Dedifferentiated amniotic fluid mesenchymal stem cell (primary cell): ENCODE results near the gene CCDC71.
A peak's percentile ranks its signal among the peaks of the same experiment; 100 is the strongest.

Experiments used
- DNase-seq: peaks from one replicate; pipeline ENCODE4 v3.0.0-alpha.2; 2016; ENCODE audit errors: extremely low spot score

CCDC71 gene

DNA sequence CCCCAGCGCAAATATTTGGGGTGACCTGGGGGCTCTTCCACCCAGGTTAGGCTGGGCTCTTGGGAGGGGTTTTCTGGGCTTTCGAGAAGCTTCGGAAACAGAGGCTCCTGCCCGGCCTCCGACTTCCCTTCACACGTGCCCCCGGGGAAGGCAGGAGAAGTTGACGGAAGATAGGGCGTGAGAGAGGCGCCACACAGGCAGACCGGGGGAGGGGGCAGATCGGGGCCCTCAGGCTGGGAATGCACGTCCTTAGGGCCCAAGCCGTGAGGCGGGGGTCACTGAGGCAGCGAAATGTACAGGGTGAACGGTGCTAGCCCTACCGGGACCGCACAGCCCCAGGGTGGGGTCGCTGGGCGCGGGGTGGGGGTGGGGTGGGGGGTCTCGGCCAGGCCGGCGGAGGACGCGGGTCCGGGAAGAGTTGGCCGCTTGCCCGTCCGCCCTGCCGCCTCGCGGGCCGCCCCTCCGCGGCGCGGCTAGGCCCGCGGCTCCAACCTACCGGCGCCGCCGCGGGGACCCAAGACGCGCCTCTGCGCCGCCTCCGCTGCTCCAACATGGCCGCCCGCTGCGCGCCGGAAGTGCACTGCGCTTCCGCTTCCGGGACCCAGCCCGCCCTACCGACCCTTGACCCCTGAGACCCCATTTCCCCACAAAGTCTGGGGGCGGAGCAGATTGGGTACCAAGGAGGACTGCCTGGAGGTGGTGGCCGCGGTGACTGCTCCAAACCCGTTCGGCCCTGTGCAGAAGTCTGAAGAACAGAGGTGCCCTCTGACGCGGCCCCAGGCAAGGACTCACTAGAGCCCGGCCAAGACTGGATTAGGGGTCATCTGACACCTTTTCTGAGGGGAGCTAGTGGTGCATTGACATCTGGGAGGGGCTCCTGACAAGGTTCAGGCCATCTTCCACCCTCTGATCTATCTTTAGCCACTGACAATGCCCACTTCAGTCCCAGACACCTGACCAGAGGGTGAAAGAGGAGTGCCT is at the start of gene CCDC71:
Gene CCDC71, minus strand, starts transcription at position 561 of the 981 bp plus-strand sequence. CDS start 2,123 bp downstream, outside the sequence.
- DNase-seq = peak; percentile 42

DNA sequence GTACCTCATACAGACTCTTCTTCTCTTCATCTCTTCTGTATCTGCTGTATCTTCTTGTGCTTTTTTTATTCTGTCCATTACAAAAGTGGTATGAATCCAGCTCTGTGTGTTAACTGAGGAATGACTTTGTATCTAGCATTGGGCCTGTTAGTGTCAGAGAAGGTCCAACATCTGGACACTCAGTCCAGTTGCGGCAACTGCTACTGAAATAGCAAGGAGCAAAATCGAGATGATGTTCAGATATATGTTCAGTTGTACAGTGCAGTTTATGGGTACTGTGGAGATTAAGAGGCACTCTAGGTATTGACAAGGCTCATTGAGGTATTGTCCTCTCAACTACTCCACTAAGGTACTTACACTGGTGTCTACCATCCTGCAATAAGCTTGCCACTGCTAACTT is 47.9 kb upstream of the CCDC71 start:
- DNase-seq = no peak

DNA sequence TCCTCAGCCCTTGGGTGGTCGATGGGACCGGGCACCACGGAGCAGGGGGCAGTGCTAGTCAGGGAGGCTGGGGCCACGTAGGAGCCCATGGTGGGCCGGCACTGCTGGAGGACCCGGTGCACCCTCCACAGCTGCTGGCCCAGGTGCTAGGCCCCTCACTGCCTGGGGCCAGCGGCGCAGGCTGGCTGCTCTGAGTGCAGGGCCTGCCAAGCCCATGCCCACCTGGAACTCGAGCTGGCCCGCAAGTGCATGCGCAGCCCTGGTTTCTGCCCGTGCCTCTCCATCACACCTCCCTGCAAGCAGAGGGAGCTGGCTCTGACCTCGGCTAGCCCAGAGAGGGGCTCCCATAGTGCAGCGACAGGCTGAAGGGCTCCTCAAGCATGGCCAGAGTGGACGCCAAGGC is 47.4 kb upstream of the CCDC71 start:
- DNase-seq = no peak

DNA sequence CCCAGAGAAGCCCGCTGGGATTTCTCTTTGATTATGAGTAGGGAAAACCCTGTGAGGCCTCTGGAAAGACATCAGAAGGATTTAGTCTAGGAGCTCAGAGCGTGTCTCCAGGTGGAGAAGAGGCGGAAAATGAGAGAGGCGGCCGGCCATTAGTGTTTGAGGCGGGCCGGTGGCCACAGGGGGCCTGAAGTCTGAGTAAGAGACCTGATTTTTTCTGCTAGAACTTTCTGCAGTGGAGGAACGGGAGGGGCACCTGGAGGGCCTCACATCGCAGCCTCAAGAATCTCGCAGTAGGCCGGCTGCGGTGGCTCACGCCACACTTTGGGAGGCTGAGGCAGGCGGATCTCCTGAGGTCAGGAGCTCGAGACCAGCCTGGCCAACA is 33.8 kb upstream of the CCDC71 start:
- DNase-seq = no peak

DNA sequence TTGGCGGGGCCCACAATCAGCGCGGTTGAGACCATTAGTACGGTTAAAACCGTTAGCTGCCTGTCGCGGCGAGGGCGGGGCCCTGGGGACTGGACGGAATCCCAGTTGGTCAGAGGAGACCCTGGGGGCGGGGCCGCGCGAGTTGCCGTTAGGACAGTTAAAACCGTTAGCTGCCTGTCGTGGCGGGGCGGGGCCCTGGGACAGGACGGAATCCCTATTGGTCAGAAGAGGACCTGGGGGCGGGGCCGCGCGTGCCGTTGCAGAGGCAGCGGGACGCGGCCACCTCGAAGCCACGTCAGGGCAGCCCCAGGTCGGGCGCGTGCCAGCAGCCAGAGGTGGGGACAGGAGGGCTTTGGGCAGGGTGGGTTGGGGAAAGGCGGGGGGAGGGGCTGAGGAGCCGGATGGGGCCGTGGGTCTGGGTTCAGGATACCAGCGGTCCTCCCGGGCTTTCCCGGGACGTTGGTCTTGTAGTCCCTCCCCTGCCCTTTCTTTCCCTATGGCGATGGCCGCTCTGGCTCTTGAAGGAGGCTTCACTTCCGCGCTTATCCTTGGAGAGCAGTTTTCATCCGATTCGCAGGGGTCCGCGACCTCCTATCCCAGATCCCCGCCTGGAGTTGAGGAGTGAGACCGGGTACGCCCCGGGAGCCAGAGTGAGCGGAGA is 33.2 kb upstream of the CCDC71 start:
- no peak for DNase-seq

DNA sequence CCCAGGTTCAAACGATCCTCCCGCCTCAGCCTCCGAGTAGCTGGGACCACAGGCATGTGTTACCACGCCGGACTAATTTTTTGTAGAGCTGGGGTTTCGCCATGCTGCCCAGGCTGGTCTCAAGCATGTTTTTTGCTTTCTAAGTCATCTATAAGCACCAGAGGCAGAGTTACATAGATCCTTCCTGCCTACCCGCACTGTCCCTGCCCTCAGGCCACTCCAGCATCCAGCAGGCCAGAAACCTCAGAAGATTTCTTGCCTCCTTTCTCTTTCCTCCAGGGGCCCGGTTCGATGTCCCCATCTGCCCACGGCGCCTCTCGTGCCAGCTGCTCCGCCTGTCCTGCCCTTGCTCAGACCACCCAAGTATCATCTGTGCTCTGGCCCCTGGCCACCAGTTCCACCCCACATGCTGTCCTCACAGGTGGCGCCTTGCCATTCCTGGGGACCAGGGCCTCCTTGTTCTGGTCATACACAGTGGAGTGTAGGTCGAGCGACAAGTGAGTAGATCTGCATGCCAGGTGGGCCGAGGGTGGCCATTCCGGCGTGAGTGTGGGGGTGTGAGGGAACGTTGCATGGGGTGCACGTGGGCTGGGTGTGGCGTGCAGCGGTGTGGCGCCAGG is 32.6 kb upstream of the CCDC71 start:
- no peak for DNase-seq

DNA sequence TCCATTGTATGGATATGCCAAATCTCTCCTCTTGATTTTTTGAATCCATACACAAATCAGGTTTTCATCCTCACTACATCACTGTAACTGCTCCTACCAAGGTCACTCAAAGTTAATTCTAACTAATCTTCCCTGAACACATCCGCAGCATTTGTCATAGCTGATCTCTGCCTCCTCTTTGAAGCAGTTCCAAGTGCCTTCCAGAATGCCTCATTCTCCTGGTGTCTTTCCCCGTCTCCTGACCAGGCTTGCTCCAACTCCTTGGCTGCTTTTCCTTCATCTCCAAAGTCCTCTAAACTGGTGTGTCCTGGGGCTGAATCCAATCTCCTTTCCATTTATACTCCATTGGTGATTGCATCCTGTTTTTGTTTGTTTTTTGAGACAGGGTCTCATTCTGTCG is 32.0 kb upstream of the CCDC71 start:
- no peak for DNase-seq

DNA sequence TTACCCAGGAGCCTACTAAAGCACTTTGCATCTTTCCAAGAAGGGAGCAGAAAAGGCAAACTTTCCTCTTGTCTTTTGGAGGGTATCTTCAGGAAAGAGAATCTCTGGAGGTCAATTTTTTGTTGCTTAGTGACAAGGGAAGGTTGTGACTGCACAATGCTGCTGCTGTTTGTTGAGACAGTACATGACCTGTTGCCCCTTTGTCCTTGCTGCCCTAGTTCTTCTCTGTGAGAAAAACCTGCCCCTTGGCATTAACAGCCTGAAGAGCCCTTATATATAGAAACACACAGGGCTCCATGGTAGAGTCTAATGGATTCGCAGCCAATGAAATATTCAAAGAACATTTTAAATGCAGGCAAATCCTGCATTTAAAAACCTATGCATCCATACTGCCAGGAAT is 25.6 kb upstream of the CCDC71 start:
- no peak for DNase-seq

DNA sequence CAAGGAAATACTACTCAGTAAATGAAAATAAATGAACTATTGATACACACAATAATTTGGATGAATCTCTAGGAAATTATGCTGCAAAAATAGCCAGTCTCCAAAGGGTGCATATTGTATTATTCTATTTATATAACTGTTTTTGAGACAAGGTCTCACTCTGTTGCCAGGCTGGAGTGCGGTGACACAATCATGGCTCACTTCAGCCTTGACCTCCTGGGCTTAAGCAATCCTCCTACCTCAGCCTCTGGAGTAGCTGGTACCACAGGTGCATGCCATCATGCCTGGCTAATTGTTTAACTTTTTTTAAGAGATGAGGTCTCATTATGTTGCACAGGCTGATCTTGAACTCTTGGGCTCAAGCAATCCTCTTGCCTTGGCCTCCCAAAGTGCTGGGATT is 17.7 kb upstream of the CCDC71 start:
- DNase-seq = no peak

DNA sequence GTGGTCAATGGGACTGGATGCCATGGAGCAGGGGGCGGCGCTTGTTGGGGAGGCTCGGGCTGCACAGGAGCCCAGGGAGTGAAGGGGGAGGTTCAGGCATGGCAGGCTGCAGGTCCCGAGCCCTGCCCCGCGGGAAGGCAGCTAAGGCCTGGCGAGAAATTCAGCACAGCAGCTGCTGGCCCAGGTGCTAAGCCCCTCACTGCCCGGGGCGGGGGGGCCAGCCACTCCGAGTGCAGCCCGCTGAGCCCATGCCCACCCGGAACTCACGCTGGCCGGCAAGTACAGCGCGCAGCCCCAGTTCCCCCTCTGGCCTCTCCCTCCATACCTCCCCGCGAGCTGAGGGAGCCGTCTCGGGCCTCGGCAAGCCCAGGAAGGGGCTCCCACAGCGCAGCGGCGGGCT is 16.6 kb upstream of the CCDC71 start:
- no peak for DNase-seq

DNA sequence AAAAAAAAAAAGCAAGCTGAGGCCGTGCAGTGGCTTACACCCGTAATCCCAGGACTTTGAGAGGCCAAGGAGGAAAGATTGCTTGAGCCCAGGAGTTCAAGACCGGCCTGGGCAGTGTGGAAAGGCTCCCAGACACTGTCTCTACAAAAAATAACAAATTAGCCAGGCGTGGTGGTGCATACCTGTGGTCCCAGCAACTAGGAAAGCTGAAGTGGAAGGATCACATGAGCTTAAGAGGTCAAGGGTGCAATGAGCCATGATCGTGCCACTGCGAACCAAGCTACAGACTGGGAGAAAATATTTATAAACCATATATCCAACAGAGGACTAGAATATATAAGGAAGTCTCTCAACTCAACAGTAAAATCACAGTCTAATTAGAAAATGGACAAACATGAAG is 15.2 kb upstream of the CCDC71 start:
- no peak for DNase-seq

DNA sequence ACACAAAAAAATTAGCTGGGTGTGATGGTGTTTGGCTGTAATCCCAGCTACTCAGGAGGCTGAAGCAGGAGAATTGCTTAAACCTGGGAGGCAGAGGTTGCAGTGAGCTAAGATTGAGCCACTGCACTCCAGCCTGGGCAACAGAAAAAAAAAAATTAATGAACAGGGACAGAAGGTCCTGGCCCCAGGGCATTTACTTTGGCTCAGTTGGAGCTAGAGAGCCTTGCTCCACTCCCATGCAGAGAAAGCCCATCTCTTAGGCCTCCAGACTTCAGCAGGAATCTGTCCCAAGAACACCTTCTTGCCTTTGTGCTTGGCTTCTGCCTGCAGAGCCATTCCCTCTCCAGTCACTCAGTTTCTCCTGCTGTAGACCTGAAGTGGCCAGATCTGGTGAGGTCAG is 14.0 kb upstream of the CCDC71 start:
- no peak for DNase-seq

DNA sequence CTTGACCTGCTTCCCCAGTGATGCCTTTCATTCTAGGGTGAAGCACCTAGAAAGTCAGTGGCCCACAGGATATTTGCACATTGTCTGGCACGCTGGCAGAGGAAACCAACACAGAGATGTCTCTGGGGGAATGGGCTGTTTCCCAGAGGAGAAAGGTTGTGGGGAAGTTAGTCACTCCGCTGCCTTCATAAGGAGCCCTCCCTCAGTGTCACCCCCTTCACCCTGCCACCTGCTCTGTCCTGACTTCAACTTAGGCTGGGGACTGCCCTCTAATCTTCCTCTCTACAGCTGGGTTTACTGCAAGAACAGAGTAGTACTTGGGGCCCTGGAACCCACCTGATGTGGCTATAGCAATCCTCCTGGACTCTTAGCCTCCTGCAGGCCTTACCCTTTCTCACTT is 10.9 kb upstream of the CCDC71 start:
- DNase-seq = no peak

DNA sequence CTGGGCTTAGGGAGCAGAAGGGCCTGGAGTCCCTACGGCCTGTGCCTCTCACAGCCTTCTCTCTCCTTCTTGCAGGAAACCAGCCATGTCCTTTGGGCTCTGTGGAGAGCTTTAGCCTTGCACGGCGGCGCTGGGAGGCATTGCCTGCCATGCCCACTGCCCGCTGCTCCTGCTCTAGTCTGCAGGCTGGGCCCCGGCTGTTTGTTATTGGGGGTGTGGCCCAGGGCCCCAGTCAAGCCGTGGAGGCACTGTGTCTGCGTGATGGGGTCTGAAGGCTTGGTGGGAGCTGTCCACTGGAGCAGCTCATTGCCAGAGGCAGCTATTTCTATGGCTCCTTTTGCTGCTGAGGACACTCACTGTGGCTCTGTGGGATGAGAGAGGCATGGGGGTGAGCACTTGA is 9.4 kb upstream of the CCDC71 start:
- DNase-seq = no peak

DNA sequence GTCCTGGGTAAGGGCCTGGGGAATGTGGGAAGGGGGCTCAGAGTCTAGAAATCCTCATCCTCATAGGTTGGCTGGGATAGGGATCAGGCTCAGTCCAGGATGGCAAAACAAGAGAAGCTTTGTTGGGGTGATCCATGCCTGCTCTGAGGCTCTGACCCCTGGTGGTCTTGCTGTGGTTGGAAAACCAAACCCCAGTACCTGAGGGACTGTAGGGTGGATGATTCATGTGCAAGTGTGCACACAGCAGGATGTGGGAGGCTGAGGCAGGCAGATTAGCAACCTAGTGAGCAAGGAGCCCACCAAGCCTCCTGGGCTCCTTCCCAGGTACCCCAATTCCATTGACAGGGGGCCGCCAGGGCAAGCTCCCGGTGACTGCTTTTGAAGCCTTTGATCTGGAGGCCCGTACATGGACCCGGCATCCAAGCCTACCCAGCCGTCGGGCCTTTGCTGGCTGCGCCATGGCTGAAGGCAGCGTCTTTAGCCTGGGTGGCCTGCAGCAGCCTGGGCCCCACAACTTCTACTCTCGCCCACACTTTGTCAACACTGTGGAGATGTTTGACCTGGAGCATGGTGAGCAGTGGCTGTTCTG is 8.4 kb upstream of the CCDC71 start:
- no peak for DNase-seq

DNA sequence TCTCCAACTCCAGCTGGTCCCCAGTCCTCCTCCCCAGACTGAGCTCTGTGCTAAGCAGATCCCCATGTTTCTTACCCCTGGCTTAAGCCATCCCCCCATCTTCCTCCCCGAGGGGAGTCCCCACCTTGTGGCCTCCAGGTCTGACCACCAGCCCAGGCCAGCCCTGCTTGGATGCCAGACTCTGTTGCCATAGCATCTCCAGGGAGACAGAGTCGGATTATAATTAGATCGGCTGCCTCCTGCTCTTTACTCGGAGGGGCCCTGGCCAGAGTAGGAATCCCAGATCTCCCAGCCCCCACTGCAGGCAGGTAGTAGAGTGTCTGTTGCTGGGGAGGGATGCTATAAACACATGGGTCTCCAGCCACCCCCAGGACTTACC is 7.7 kb upstream of the CCDC71 start:
- DNase-seq = no peak

DNA sequence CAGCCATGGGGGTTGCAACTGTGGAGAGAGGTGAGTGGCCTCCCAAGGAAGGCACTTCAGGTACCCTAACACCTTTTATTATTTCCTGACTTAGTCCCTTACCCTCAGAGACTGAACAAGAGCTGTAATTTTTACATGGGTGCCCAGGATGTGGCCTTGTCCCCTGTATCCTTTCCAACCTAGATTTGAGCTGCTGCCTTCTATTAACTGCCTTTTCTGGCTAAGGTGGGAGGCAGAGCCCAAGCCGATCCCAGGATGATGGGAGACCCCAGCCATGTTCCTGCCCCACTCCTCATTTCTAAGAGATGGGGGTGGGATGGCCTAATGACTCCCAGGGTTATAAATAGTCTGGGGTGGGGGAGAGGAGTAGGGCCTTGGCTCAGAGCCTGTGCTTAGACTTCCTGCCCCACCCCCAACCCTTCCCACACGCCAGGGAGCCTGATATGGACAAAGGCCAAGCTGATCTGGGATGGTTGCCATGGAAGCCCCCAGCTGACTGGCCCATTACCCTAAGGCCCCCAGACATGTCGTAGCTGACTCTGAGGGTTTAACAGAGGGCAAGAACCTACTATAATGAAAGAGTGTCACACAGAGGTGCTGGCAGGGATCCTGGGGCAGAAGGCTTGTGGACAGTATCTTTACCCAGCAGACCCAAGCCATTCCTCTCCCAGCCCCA is 7.1 kb upstream of the CCDC71 start:
- DNase-seq = no peak

DNA sequence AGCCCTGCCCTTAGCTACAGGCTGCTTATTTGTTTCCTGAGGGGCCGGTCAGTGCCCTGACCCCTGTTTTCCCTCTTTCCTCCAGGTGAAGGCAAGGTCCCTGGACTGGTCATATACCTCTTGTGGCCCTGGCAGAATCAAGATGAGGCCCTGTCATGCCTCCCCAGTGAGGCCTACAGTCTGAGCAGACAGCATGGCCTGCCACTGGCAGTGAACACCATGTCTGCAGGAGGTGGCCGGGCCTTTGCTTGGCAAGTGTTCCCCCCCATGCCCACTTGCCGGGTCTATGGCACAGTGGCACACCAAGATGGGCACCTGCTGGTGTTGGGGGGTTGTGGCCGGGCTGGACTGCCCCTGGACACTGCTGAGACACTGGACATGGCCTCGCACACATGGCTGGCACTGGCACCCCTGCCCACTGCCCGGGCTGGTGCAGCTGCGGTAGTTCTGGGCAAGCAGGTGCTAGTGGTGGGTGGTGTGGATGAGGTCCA is 6.5 kb upstream of the CCDC71 start:
- DNase-seq = no peak

DNA sequence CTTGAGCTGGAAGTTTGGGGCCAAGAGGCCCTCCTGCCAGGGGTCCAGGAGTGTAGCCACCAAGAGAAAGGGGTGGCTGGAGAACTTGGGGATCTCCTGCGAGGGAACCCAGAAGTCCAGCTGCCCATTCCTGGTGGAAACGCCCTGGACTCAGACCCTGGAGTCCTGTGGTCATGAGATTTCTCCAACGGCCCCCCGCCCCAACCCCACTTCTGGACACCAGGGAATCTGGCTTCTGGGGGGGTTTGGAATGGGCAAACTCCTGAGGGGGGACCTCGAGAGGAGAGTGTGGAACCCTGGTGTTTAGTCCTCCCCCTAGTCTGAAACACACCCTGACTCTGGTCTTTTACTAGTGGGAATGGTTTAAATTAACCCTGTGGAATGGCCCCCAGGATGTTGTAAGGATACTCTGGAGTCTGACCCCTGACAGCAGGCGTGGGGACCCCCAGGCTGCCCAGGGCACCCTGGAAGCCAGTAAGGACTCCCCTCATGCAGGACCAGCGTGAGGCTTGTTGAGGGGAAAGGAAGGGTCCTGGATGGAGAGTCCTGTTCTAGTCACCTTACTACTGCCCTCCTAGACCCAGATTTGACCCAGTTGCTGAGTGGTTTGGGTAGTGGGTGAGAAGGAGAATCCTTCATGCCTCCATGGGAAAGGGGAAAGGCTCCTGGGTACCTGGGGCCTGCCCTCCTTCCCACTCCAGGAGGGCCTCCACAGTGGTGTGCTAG is 5.8 kb upstream of the CCDC71 start:
- DNase-seq = no peak

DNA sequence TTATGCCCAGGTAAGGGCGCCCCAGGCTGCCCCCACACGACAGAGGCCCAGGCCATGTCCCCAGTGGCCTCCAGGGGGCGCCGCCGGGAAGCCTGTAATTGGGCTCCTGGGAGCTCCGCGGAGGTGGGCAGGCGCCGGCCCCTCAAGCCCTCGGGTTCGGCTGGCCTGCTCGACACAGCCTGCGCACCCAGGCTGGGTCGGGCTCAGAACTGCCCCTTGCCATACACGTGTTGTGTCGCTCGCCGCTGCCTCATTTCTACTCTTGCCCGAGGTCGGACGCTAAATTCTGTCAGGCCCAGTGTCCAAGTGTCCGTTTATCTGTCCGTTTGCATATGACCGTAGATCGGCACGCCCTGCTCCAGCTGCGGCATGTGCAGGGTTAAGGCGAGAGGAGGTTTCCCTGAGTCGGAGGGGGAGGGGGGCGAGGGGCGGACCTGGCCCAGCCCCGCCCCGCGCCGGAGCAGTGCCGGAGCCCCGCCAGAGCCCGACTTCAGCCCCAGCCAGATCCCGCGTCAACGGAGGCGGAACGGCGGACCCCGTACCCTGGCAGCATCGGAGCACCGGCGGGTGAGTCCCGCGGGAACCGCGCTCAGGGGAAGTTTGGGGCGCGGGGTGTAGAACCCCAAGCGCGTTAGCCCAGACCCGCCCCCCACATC is 5.1 kb upstream of the CCDC71 start, which contains the start of gene KLHDC8B:
Gene KLHDC8B, plus strand, starts transcription at position 480 of the 656 bp plus-strand sequence. CDS start 1,172 bp downstream, outside the sequence.
- peak; percentile 60 for DNase-seq
